ELR (cell line): ENCODE results near the gene CPLX4.

Experiments used
- DNase-seq: peaks from one replicate; pipeline ENCODE4 v3.0.0-alpha.2; 2015; ENCODE audit warnings: low read depth

Gene CPLX4

GRCh38 chr18:59306640-59307039 lies 11.8 kb downstream of the CPLX4 start:
- no peak for DNase-seq

- DNase-seq: no peak
These were observed 13.2 kb downstream of the CPLX4 start for GRCh38 chr18:59305295-59305694.

- DNase-seq: no peak
These were observed 14.7 kb downstream of the CPLX4 start for GRCh38 chr18:59303656-59304195.

GRCh38 chr18:59303006-59303405 lies 15.4 kb downstream of the CPLX4 start:
- no peak for DNase-seq

GRCh38 chr18:59301929-59302328 lies 16.5 kb downstream of the CPLX4 start:
- no peak for DNase-seq

GRCh38 chr18:59300676-59301285 lies 17.7 kb downstream of the CPLX4 start:
- DNase-seq: peak; percentile 63

GRCh38 chr18:59298871-59299270 lies 19.6 kb downstream of the CPLX4 start:
- DNase-seq: no peak

GRCh38 chr18:59293317-59293716 lies 25.1 kb downstream of the CPLX4 start:
- DNase-seq: no peak

- no peak for DNase-seq
These were observed 32.1 kb downstream of the CPLX4 start for GRCh38 chr18:59286341-59286740.

GRCh38 chr18:59282341-59282740 lies 36.1 kb downstream of the CPLX4 start:
- DNase-seq: no peak

- no peak for DNase-seq
These were observed 38.7 kb downstream of the CPLX4 start for GRCh38 chr18:59279722-59280121.

GRCh38 chr18:59279193-59279592 lies 39.3 kb downstream of the CPLX4 start:
- no peak for DNase-seq

GRCh38 chr18:59278793-59279192 lies 39.7 kb downstream of the CPLX4 start:
- DNase-seq: no peak

- no peak for DNase-seq
These were observed 42.4 kb downstream of the CPLX4 start for GRCh38 chr18:59276047-59276446.

- DNase-seq: no peak
These were observed 43.0 kb downstream of the CPLX4 start for GRCh38 chr18:59275406-59275949.

- DNase-seq: no peak
These were observed 43.9 kb downstream of the CPLX4 start for GRCh38 chr18:59274533-59274928.

GRCh38 chr18:59273759-59274532 lies 44.5 kb downstream of the CPLX4 start:
- DNase-seq: no peak

- DNase-seq: peak; percentile 46
These were observed 45.3 kb downstream of the CPLX4 start, which contains the start of gene RAX for GRCh38 chr18:59272891-59273758. Gene RAX, minus strand, starts transcription at chr18:59273454. Its CDS starts 248 bp downstream, at chr18:59273206.

- no peak for DNase-seq
These were observed 46.1 kb downstream of the CPLX4 start for GRCh38 chr18:59272221-59272888.

- DNase-seq: no peak
These were observed 46.7 kb downstream of the CPLX4 start for GRCh38 chr18:59271606-59272220.

- DNase-seq: no peak
These were observed 47.7 kb downstream of the CPLX4 start for GRCh38 chr18:59270689-59271257.
